T-cell (primary cell): Measurements from ENCODE around the gene PIP5K1C. TPM values are rescaled to one million over a fixed set of nuclear protein-coding genes. Genes with fewer than 3 reads are reported as not detected.

Source experiments
- ATAC-seq, 4 experiments: fragments of 200-7000 bp in 3 of 4; fragments of 150-1000 bp in 1 of 4; cut with Tn5 transposase; replicated peaks in 1 of 4; 1 replicate in 3 of 4; 2 replicates in 1 of 4; pipeline ENCODE4 v1.10.0; 2021; ENCODE audit warnings: moderate library complexity in 3 of 4, mild to moderate bottlenecking in 2 of 4, moderate number of reproducible peaks in 1 of 4
- CTCF ChIA-PET, 2 donors: fragments of 300-600 bp; sonication (Branson Sonifier 250); formaldehyde crosslinking; loops; one replicate each; lab custom pipeline; 2022; ENCODE audit warnings: antibody characterized with exemption in 2 of 2; lab: Charles Lee
- POLR2A ChIA-PET, 2 donors: fragments of 300-600 bp; sonication (Branson Sonifier 250); formaldehyde crosslinking; loops; one replicate each; lab custom pipeline; 2022; ENCODE audit warnings: antibody characterized with exemption in 2 of 2; lab: Charles Lee
- DNase-seq, 35 experiments: peaks; one replicate each; pipeline versions ENCODE4 v3.0.0 to v3.0.0-alpha.2; 2013 to 2023
- H3K27ac ChIP-seq: one replicate; pipeline ENCODE4 v1.5.1; 2013; ENCODE audit warnings: low read length
- H3K27me3 ChIP-seq, 2 experiments: replicated peaks in 1 of 2; 1 replicate in 1 of 2; 2 replicates in 1 of 2; pipeline versions ENCODE4 v1.6.1 to v1.7.0; 2013; ENCODE audit warnings: low read length in 1 of 2, mixed read lengths in 1 of 2; ENCODE audit not compliant: control insufficient read depth in 2 of 2, insufficient read depth in 2 of 2; ENCODE audit errors: extremely low read depth in 1 of 2
- H3K36me3 ChIP-seq, 2 donors: 1 replicate in 1 of 2; 2 replicates in 1 of 2; pipeline versions ENCODE4 v1.6.1 to v1.7.0; 2013; ENCODE audit warnings: low read length in 1 of 2; ENCODE audit not compliant: control insufficient read depth in 2 of 2, insufficient read depth in 1 of 2; ENCODE audit errors: extremely low read depth in 1 of 2
- H3K4me1 ChIP-seq, 2 experiments: 1 replicate in 1 of 2; 2 replicates in 1 of 2; pipeline versions ENCODE4 v1.6.1 to v1.7.0; 2013; ENCODE audit warnings: low read length in 2 of 2, mixed read lengths in 1 of 2; ENCODE audit not compliant: insufficient read depth in 2 of 2, control insufficient read depth in 1 of 2; ENCODE audit errors: extremely low read depth in 1 of 2
- H3K4me3 ChIP-seq, 2 donors: 1 replicate in 1 of 2; 2 replicates in 1 of 2; pipeline versions ENCODE4 v1.5.1 to v1.7.0; 2013; ENCODE audit warnings: mild to moderate bottlenecking in 2 of 2, low read length in 1 of 2, moderate library complexity in 1 of 2; ENCODE audit not compliant: control insufficient read depth in 1 of 2; ENCODE audit errors: extremely low read depth in 1 of 2
- H3K9me3 ChIP-seq: 2 replicates; pipeline ENCODE4 v1.7.0; 2013
- H3K27ac Mint-ChIP-seq, 2 donors: one replicate each; pipeline ENCODE4 v1.8.0; 2020 to 2021; ENCODE audit warnings: mild to moderate bottlenecking in 2 of 2, mixed read lengths in 2 of 2
- H3K27me3 Mint-ChIP-seq, 2 donors: one replicate each; pipeline ENCODE4 v1.8.0; 2021 to 2022; ENCODE audit warnings: mixed read lengths in 2 of 2
- H3K36me3 Mint-ChIP-seq: one replicate; pipeline ENCODE4 v1.8.0; 2021; ENCODE audit warnings: mixed read lengths
- H3K4me1 Mint-ChIP-seq, 3 donors: one replicate each; pipeline ENCODE4 v1.8.0; 2020 to 2022; ENCODE audit warnings: mixed read lengths in 3 of 3, mild to moderate bottlenecking in 1 of 3
- H3K4me3 Mint-ChIP-seq, 3 donors: one replicate each; pipeline ENCODE4 v1.8.0; 2020 to 2022; ENCODE audit warnings: mild to moderate bottlenecking in 3 of 3, mixed read lengths in 3 of 3, moderate library complexity in 3 of 3
- H3K9me3 Mint-ChIP-seq, 3 donors: one replicate each; pipeline ENCODE4 v1.8.0; 2020 to 2022; ENCODE audit warnings: mixed read lengths in 3 of 3
- WGBS: methylation state at CpG from one replicate; pipeline ENCODE4 v1.1.5; 2013; ENCODE audit warnings: missing lambda C conversion rate; ENCODE audit not compliant: insufficient coverage; 5-methylcytosine and 5-hydroxymethylcytosine counted together
- total RNA-seq, 35 experiments: library from RNA in 6 of 35; stranded (reverse) in 6 of 35; fragments of 120-200 nt in 1 of 35; gene quantifications; one replicate each; pipeline versions ENCODE4 v1.2.1 to v1.2.4 and lab custom pipeline; 2013 to 2026

The PIP5K1C gene
- total RNA-seq, 5 donors from 2014 or later (not counting 1 experiment from before 2014, with no cell fraction given) = 25.6 to 35.0 (median 32.1) TPM

- H3K4me1 ChIP-seq = peaks cover 6 to 11% of the 10 kb centered on the region in 2 experiments
- POLR2A ChIA-PET = no interaction called here
- Mint-ChIP-seq H3K36me3 (no peaks in the 10 kb centered on the region), H3K27me3 (no peaks in the 10 kb centered on the region), H3K27ac (peak overlapping the region in 1 of 2 donors; percentile 16), H3K4me3 (peak overlapping the region in 1 of 3 donors; percentile 57), H3K9me3 (no peaks in the 10 kb centered on the region), H3K4me1 (peaks cover 9 to 12% (median 11%) of the 10 kb centered on the region in 3 donors)
- ATAC-seq (peak; percentile 41 to 81 (median 52)), DNase-seq (peak in 18 of 35 experiments; percentile 6 to 40 (median 24))
- whole genome bisulfite sequencing = 55% methylated on average over 17 of the region's 19 CpGs
- H3K36me3 ChIP-seq = peaks cover 20 to 33% of the 10 kb centered on the region in 2 donors
- peak overlapping the region in 1 of 2 donors; percentile 38 for H3K4me3 ChIP-seq
- no peaks in the 10 kb centered on the region for H3K9me3 ChIP-seq
- H3K27me3 ChIP-seq = no peaks in the 10 kb centered on the region
- CTCF ChIA-PET = no interaction called here
- H3K27ac ChIP-seq = no peak overlapping the region
Measured at GRCh38 chr19:3617463-3617862, 82.8 kb downstream of the PIP5K1C start.

- no peak overlapping the region for H3K4me3 ChIP-seq
- Mint-ChIP-seq H3K4me1 (peaks cover 9 to 11% (median 11%) of the 10 kb centered on the region in 3 donors), H3K9me3 (no peaks in the 10 kb centered on the region), H3K27me3 (no peaks in the 10 kb centered on the region), H3K4me3 (no peak overlapping the region), H3K27ac (no peak overlapping the region), H3K36me3 (peaks cover 5% of the 10 kb centered on the region)
- no peak overlapping the region for H3K27ac ChIP-seq
- POLR2A ChIA-PET = interaction anchor here in 1 of 2 donors (0.6 kb wide), 1 partner anchor 28 kb away, joined by 10 read pairs; no protein-coding TSS in a partner anchor
- no peaks in the 10 kb centered on the region for H3K27me3 ChIP-seq
- ATAC-seq (no peak), DNase-seq (no peak)
- H3K9me3 ChIP-seq = no peaks in the 10 kb centered on the region
- H3K36me3 ChIP-seq = peaks cover 15 to 35% of the 10 kb centered on the region in 2 donors
- CTCF ChIA-PET = no interaction called here
- WGBS = 95% methylated on average over 25 of the region's 26 CpGs
- H3K4me1 ChIP-seq = peaks cover 6 to 11% of the 10 kb centered on the region in 2 experiments
Measured at GRCh38 chr19:3615524-3616135, 84.6 kb downstream of the PIP5K1C start.

- H3K27me3 Mint-ChIP-seq = no peaks in the 10 kb centered on the region
Measured at GRCh38 chr19:3614858-3615505, 85.3 kb downstream of the PIP5K1C start.

GRCh38 chr19:3613818-3614661 is 86.2 kb downstream of the PIP5K1C start:
- H3K4me1 ChIP-seq = peaks cover 6 to 13% of the 10 kb centered on the region in 2 experiments
- peaks cover 12 to 25% of the 10 kb centered on the region in 2 donors for H3K36me3 ChIP-seq
- Mint-ChIP-seq H3K27ac (no peak overlapping the region), H3K9me3 (no peaks in the 10 kb centered on the region), H3K4me1 (peaks cover 9 to 13% (median 11%) of the 10 kb centered on the region in 3 donors), H3K36me3 (peaks cover 5% of the 10 kb centered on the region), H3K27me3 (no peaks in the 10 kb centered on the region), H3K4me3 (no peak overlapping the region)
- H3K9me3 ChIP-seq = no peaks in the 10 kb centered on the region
- no peaks in the 10 kb centered on the region for H3K27me3 ChIP-seq
- DNase-seq (no peak), ATAC-seq (no peak)
- H3K4me3 ChIP-seq = no peak overlapping the region
- no peak overlapping the region for H3K27ac ChIP-seq
- ChIA-PET CTCF (no interaction called here), POLR2A (no interaction called here)
- WGBS = 97% methylated on average over 31 of the region's 39 CpGs

More at GRCh38 chr19:3614858-3615505, 85.3 kb downstream of the PIP5K1C start:
- no peak overlapping the region for H3K27ac ChIP-seq
- Mint-ChIP-seq H3K27ac (no peak overlapping the region), H3K9me3 (no peaks in the 10 kb centered on the region), H3K36me3 (peaks cover 5% of the 10 kb centered on the region), H3K4me1 (peaks cover 9 to 11% (median 11%) of the 10 kb centered on the region in 3 donors), H3K4me3 (no peak overlapping the region)
- peaks cover 15 to 30% of the 10 kb centered on the region in 2 donors for H3K36me3 ChIP-seq
- H3K9me3 ChIP-seq = no peaks in the 10 kb centered on the region
- H3K4me1 ChIP-seq = peaks cover 6 to 11% of the 10 kb centered on the region in 2 experiments
- no peaks in the 10 kb centered on the region for H3K27me3 ChIP-seq
- CTCF ChIA-PET = no interaction called here
- ATAC-seq (no peak), DNase-seq (no peak)
- 90% methylated on average over 11 of the region's 18 CpGs for WGBS
- no peak overlapping the region for H3K4me3 ChIP-seq
- POLR2A ChIA-PET = interaction anchor here in 1 of 2 donors (0.6 kb wide), 1 partner anchor 27 kb away, joined by 10 read pairs; no protein-coding TSS in a partner anchor

GRCh38 chr19:3612901-3613741 is 87.1 kb downstream of the PIP5K1C start:
- Mint-ChIP-seq H3K27ac (no peak overlapping the region), H3K36me3 (peaks cover 5% of the 10 kb centered on the region), H3K9me3 (no peaks in the 10 kb centered on the region), H3K27me3 (no peaks in the 10 kb centered on the region), H3K4me3 (no peak overlapping the region), H3K4me1 (peaks cover 11 to 14% (median 13%) of the 10 kb centered on the region in 3 donors)
- H3K36me3 ChIP-seq = peaks cover 12 to 23% of the 10 kb centered on the region in 2 donors
- ATAC-seq (no peak), DNase-seq (no peak)
- H3K4me3 ChIP-seq = no peak overlapping the region
- no peak overlapping the region for H3K27ac ChIP-seq
- WGBS = 94% methylated on average over 66 of the region's 79 CpGs
- H3K4me1 ChIP-seq = peaks cover 6 to 18% of the 10 kb centered on the region in 2 experiments
- CTCF ChIA-PET = no interaction called here
- POLR2A ChIA-PET = no interaction called here
- no peaks in the 10 kb centered on the region for H3K27me3 ChIP-seq
- no peaks in the 10 kb centered on the region for H3K9me3 ChIP-seq
